Transverse colon (tissue), 4 donors: Measurements from ENCODE around the gene KRT3. TPM values are rescaled to one million over a fixed set of nuclear protein-coding genes. Genes with fewer than 3 reads are reported as not detected.

Experiments used
- DNase-seq: peaks from one replicate; pipeline ENCODE4 v3.0.0-alpha.2; 2019
- H3K27ac ChIP-seq, 4 donors: fragments of 200-600 bp; sonication (generic); 2 replicates each; pipeline ENCODE4 v1.5.1; 2016 to 2018; ENCODE audit warnings: inconsistent platforms in 4 of 4
- H3K27me3 ChIP-seq: fragments of 200-600 bp; sonication (generic); 2 replicates; pipeline ENCODE4 v1.5.1; 2017; ENCODE audit warnings: inconsistent platforms
- H3K36me3 ChIP-seq, 4 donors: fragments of 200-600 bp; sonication (generic); 2 replicates each; pipeline ENCODE4 v1.5.1; 2017 to 2019; ENCODE audit warnings: inconsistent platforms in 4 of 4
- H3K4me1 ChIP-seq, 4 donors: fragments of 200-600 bp; sonication (generic); 2 replicates each; pipeline ENCODE4 v1.5.1; 2017 to 2020; ENCODE audit warnings: inconsistent platforms in 4 of 4
- H3K4me3 ChIP-seq, 4 donors: fragments of 200-600 bp; sonication (generic); 1 replicate in 1 of 4; 2 replicates in 3 of 4; pipeline versions ENCODE4 v1.5.1 to v1.6.1; 2017 to 2019; ENCODE audit warnings: inconsistent platforms in 4 of 4
- H3K9me3 ChIP-seq, 2 donors: fragments of 200-600 bp; sonication (generic); 2 replicates each; pipeline ENCODE4 v1.5.1; 2017 to 2019; ENCODE audit warnings: inconsistent platforms in 2 of 2
- EP300 ChIP-seq: sonication (generic); formaldehyde crosslinking; IDR thresholded peaks from one replicate; pipeline ENCODE4 v1.6.1; 2017; ENCODE audit warnings: antibody characterized with exemption, low read depth
- POLR2A ChIP-seq: fragments of 450-650 bp; IDR thresholded peaks from one replicate; pipeline ENCODE4 v1.6.1; 2016; ENCODE audit warnings: antibody characterized with exemption, mild to moderate bottlenecking, moderate library complexity
- POLR2AphosphoS5 ChIP-seq, 3 donors: sonication (generic); formaldehyde crosslinking; IDR thresholded peaks; one replicate each; pipeline ENCODE4 v1.6.1; 2016; ENCODE audit warnings: antibody characterized with exemption in 3 of 3
- WGBS, 2 donors: methylation state at CpG; one replicate each; pipeline ENCODE4 v1.1.5; 2018; ENCODE audit warnings: low coverage in 1 of 2; 5-methylcytosine and 5-hydroxymethylcytosine counted together
- in situ Hi-C, 4 donors: fragments of 200-750 bp; cut with MboI; loops; one replicate each; pipeline versions ENCODE4 v1.15.0 to v1.15.1; 2017; ENCODE audit warnings: low sequenced_read_pairs in 3 of 4, low pct_ligation_motif_present in 1 of 4, low pct_unique_long_range_greater_than_20kb in 1 of 4
- intact Hi-C: fragments of 100-400 bp; cut with DNase I; formaldehyde crosslinking; loops from one replicate; pipeline ENCODE4 v1.15.1; 2023; ENCODE audit warnings: low total_unique reads
- total RNA-seq, 4 donors: library from RNA; depleted of rRNA; stranded (reverse); fragments of >200 nt; gene quantifications; one replicate each; pipeline ENCODE4 v1.1.0, GENCODE V29; 2016
- TF ChIP-seq, protein P1 (sequence below), 5 experiments: fragments of 200-600 bp in 3 of 5; fragments of 450-650 bp in 2 of 5; sonication (generic) in 3 of 5; IDR thresholded peaks; 1 replicate in 2 of 5; 2 replicates in 3 of 5; pipeline ENCODE4 v1.5.1; 2016 to 2017; ENCODE audit warnings: antibody characterized with exemption in 5 of 5, inconsistent platforms in 3 of 5, mild to moderate bottlenecking in 2 of 5, moderate library complexity in 1 of 5

KRT3 gene
- total RNA-seq, 4 donors from 2014 or later: not detected

DNA sequence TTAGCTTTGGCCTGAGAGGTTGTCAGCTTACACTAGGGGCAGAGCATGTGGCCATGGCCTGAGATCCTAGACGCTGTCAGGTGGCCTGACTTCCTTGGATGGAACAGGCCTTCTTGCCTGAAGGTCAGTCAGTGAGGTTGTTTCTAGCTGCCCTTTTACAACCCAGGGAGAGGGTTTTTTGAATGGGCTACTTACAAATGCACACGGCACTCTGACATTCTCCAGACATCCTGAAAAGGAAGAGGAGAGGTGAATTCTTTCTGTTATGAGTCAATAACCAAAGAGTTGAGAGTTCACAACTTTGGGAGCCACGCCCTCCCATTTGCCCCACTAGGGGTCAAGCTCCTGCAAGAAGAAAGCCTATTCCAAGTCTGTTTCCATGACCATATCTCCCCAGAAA, 26.6 kb downstream of the KRT3 start:
- in situ Hi-C loops: no loop called here
- intact Hi-C loops: no loop called here
- 54% methylated on average over 3 of the region's 3 CpGs; no CpG with 5 or more reads in 1 of the 2 donors for WGBS, 2 donors

DNA sequence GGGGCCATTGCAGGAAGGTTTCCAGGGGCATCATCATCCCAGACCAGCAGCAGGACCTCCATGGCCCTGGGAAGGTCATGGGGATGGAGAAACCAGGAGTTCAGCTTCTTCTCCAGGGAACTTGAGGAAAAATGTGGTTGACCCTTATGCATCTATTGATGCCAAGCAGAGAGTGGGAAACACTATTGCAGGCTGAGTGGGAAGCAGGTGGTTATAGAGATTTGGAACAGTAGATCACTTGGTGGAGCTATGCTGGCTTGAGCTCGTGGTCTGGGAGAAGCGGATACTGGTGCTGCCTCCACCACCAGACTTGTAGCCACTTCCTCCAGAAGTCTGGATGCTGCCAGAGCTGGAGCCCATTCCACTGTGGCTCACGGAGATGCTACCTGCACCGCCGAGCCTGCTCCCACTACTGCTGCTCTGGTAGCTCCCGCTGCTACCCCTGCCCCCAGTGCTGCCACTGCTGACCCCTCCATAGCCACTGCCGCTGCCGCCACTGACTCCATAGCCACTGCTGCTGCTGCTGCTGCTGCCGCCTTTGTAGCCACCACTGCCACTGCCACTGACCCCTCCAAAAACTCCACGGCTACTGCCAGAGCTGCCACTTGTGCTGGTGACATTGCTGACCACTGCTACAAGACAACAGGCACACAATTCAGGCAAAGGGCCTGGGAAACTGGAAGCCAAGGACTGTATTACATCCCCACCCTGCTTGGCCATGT, 27.3 kb downstream of the KRT3 start:
- Histone ChIP-seq H3K36me3 (no peaks in the 10 kb centered on the region), H3K27me3 (no peaks in the 10 kb centered on the region), H3K4me3 (no peak overlapping the region), H3K4me1 (no peaks in the 10 kb centered on the region), H3K9me3 (no peaks in the 10 kb centered on the region), H3K27ac (no peak overlapping the region)
- DNase-seq: no peak
- in situ Hi-C loops (no loop called here), intact Hi-C loops (no loop called here)
- 40 to 84% methylated on average over 1 to 10 of the region's 10 CpGs for WGBS, 2 donors
- TF ChIP-seq, protein P1, sequence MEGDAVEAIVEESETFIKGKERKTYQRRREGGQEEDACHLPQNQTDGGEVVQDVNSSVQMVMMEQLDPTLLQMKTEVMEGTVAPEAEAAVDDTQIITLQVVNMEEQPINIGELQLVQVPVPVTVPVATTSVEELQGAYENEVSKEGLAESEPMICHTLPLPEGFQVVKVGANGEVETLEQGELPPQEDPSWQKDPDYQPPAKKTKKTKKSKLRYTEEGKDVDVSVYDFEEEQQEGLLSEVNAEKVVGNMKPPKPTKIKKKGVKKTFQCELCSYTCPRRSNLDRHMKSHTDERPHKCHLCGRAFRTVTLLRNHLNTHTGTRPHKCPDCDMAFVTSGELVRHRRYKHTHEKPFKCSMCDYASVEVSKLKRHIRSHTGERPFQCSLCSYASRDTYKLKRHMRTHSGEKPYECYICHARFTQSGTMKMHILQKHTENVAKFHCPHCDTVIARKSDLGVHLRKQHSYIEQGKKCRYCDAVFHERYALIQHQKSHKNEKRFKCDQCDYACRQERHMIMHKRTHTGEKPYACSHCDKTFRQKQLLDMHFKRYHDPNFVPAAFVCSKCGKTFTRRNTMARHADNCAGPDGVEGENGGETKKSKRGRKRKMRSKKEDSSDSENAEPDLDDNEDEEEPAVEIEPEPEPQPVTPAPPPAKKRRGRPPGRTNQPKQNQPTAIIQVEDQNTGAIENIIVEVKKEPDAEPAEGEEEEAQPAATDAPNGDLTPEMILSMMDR (IDR thresholded peaks at IDR 0.05): no peak
- TF ChIP-seq EP300 (no peak), POLR2A (no peak), POLR2AphosphoS5 (IDR thresholded peaks at IDR 0.05) (no peak)

More for the DNA sequence above, 26.6 kb downstream of the KRT3 start:
- Histone ChIP-seq H3K27ac (no peak overlapping the region), H3K36me3 (no peaks in the 10 kb centered on the region), H3K4me3 (no peak overlapping the region), H3K27me3 (no peaks in the 10 kb centered on the region), H3K9me3 (no peaks in the 10 kb centered on the region), H3K4me1 (no peaks in the 10 kb centered on the region)
- DNase-seq: no peak
- TF ChIP-seq, protein P1 (IDR thresholded peaks at IDR 0.05): no peak
- TF ChIP-seq POLR2AphosphoS5 (IDR thresholded peaks at IDR 0.05): no peak
- no peak for TF ChIP-seq POLR2A
- TF ChIP-seq EP300: no peak

DNA sequence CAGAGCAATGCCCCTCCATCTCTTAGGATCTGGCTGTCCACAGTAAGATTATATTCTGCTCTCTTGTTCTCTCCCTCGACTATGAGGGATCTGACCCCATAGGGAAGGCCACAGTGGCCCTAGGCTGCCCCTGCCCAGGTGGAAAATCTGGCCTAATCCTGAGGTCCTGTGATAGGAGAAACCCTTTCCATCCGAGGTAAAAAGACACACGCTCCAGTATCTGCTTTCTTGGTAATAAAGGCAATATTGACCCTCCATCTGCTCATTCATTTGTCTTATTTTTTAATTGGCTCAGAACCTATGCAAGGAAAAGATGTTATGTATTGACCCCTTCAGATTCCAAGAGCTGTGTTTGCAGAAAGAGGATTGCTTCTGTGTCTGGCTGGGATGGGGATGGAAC, 28.5 kb downstream of the KRT3 start:
- 0 to 66% methylated on average over 1 to 3 of the region's 3 CpGs for WGBS, 2 donors

DNA sequence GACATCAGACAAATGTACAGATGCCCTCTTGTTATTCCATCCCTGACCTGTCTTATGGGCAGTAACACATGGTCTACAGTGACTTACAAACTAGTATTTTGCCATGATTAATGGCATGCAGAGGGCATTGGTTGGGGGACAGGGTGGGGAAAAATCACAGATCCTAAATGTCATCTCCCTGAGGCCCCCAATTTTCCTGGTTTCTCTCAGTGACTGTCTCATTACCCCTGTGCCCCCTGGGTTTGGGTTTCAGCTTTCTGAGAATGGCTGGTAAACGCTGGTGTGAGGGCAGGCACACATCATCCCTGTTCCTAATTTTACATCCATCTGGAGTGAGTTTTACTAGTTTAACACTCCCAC, 28.9 kb downstream of the KRT3 start:
- intact Hi-C loops: no loop called here
- Histone ChIP-seq H3K4me1 (no peaks in the 10 kb centered on the region), H3K27ac (no peak overlapping the region), H3K36me3 (no peaks in the 10 kb centered on the region), H3K4me3 (no peak overlapping the region), H3K9me3 (no peaks in the 10 kb centered on the region), H3K27me3 (no peaks in the 10 kb centered on the region)
- WGBS, 2 donors: 85 to 100% methylated on average over 1 of the region's 1 CpG
- TF ChIP-seq, protein P1 (IDR thresholded peaks at IDR 0.05): no peak
- TF ChIP-seq POLR2AphosphoS5 (IDR thresholded peaks at IDR 0.05) (no peak), POLR2A (no peak), EP300 (no peak)
- DNase-seq: no peak
- in situ Hi-C loops: no loop called here

More for the DNA sequence above, 28.5 kb downstream of the KRT3 start:
- H3K4me1 ChIP-seq: no peaks in the 10 kb centered on the region
- H3K9me3 ChIP-seq: no peaks in the 10 kb centered on the region
- H3K27ac ChIP-seq: no peak overlapping the region
- TF ChIP-seq POLR2AphosphoS5 (IDR thresholded peaks at IDR 0.05): no peak
- TF ChIP-seq, protein P1 (IDR thresholded peaks at IDR 0.05): no peak
- no peak for TF ChIP-seq POLR2A
- TF ChIP-seq EP300: no peak
- intact Hi-C loops: no loop called here
- in situ Hi-C loops: no loop called here
- no peak overlapping the region for H3K4me3 ChIP-seq
- no peaks in the 10 kb centered on the region for H3K27me3 ChIP-seq
- H3K36me3 ChIP-seq: no peaks in the 10 kb centered on the region
- no peak for DNase-seq
